GM18951 (cell line): ENCODE results near the gene CEND1.
"Not testable (repeated sequence)": the region's sequence is repeated elsewhere in the genome, so short reads cannot be mapped to it uniquely, and the experiment has no call there.

Experiments
- POLR2A ChIP-seq: IDR thresholded peaks from 4 replicates; pipeline ENCODE4 v1.6.1; 2011; ENCODE audit warnings: mild to moderate bottlenecking; ENCODE audit not compliant: insufficient read length, insufficient read depth; ENCODE audit errors: extremely low read depth
- in situ Hi-C: fragments of 300-500 bp; cut with MboI; formaldehyde crosslinking; loops from one replicate; pipeline ENCODE4 v1.12.0; 2022; ENCODE audit warnings: low sequenced_read_pairs, mixed read lengths, inconsistent platforms; ENCODE audit not compliant: unreplicated experiment

Gene CEND1

GRCh38 chr11:760236-760635, 29.7 kb downstream of the CEND1 start:
- in situ Hi-C loops = no loop called here
- no peak for TF ChIP-seq POLR2A

GRCh38 chr11:749731-750130, 40.2 kb downstream of the CEND1 start:
- no peak for TF ChIP-seq POLR2A
- in situ Hi-C loops = no loop called here

GRCh38 chr11:748007-748359, 41.9 kb downstream of the CEND1 start:
- no peak for TF ChIP-seq POLR2A

GRCh38 chr11:747158-748006, 42.5 kb downstream of the CEND1 start, which contains the start of gene TALDO1:
Gene TALDO1, plus strand, starts transcription at chr11:747464. Its CDS starts 18 bp downstream, at chr11:747482.
- in situ Hi-C loops = no loop called here
- TF ChIP-seq POLR2A = peak; percentile 80

More at GRCh38 chr11:748007-748359, 41.9 kb downstream of the CEND1 start:
- in situ Hi-C loops = no loop called here

GRCh38 chr11:746289-747157, 43.4 kb downstream of the CEND1 start:
- TF ChIP-seq POLR2A = no peak
- in situ Hi-C loops = no loop called here

- in situ Hi-C loops = no loop called here
- no peak for TF ChIP-seq POLR2A
These were observed 44.5 kb downstream of the CEND1 start for GRCh38 chr11:745428-745827.

- no peak for TF ChIP-seq POLR2A
- in situ Hi-C loops = no loop called here
These were observed 47.2 kb downstream of the CEND1 start for GRCh38 chr11:742571-743201.

- in situ Hi-C loops = no loop called here
- TF ChIP-seq POLR2A = no peak
These were observed 47.7 kb downstream of the CEND1 start for GRCh38 chr11:742156-742546.

GRCh38 chr11:737899-738298, 52.0 kb downstream of the CEND1 start:
- in situ Hi-C loops = not testable (repeated sequence)

GRCh38 chr11:737366-737765, 52.5 kb downstream of the CEND1 start:
- in situ Hi-C loops = no loop called here
- TF ChIP-seq POLR2A = no peak
